Endothelial cell of umbilical vein (primary cell): ENCODE measurements around the gene CHD9NB. TPM values are rescaled to one million over a fixed set of nuclear protein-coding genes. Genes with fewer than 3 reads are reported as not detected.

ENCODE experiments used
- BruUV-seq: library from RNA; stranded (reverse); fragments of 400-500 nt; replicated peaks from 2 replicates; lab custom pipeline; 2021; lab: Mats Ljungman, UMichigan
- CTCF ChIA-PET: fragments of 300-600, 350-600 bp; sonication (Branson Sonifier 250); formaldehyde crosslinking; loops from one replicate; lab custom pipeline; 2021; ENCODE audit warnings: antibody characterized with exemption, inconsistent platforms; lab: Charles Lee
- POLR2A ChIA-PET: fragments of 300-600, 350-600 bp; sonication (Branson Sonifier 250); formaldehyde crosslinking; loops from one replicate; lab custom pipeline; 2021; ENCODE audit warnings: antibody characterized with exemption, inconsistent platforms; lab: Charles Lee
- DNase-seq: peaks from one replicate; pipeline ENCODE4 v3.0.0-alpha.2; 2011; ENCODE audit warnings: low read depth, low spot score
- FAIRE-seq: peaks from 2 replicates; lab custom pipeline; 2011; peaks lifted over from hg19 to GRCh38; lab: Jason Lieb, UNC
- H2AFZ ChIP-seq: 2 replicates; pipeline ENCODE4 v1.6.0; 2012; ENCODE audit warnings: low read depth, low read length, control low read depth, inconsistent platforms
- H3K27ac ChIP-seq: 2 replicates; pipeline ENCODE4 v1.5.1; 2011; ENCODE audit warnings: low read depth, mild to moderate bottlenecking, control low read depth, low read length, moderate library complexity; ENCODE audit not compliant: insufficient read depth
- H3K27me3 ChIP-seq, 2 experiments: 2 replicates each; pipeline versions ENCODE4 v1.6.0 to v1.6.1; 2011; ENCODE audit warnings: low read length in 2 of 2, mixed read lengths in 1 of 2; ENCODE audit not compliant: control insufficient read depth in 2 of 2, insufficient read depth in 2 of 2
- H3K36me3 ChIP-seq, 2 experiments: 2 replicates in 1 of 2; 3 replicates in 1 of 2; pipeline ENCODE4 v1.5.1; 2011; ENCODE audit warnings: low read length in 2 of 2, mild to moderate bottlenecking in 1 of 2, moderate library complexity in 1 of 2; ENCODE audit not compliant: control insufficient read depth in 2 of 2, insufficient read depth in 2 of 2; ENCODE audit errors: extremely low read depth in 1 of 2
- H3K4me1 ChIP-seq: 3 replicates; pipeline ENCODE4 v1.5.1; 2011; ENCODE audit warnings: mild to moderate bottlenecking, low read length; ENCODE audit not compliant: control insufficient read depth, insufficient read depth; ENCODE audit errors: extremely low read depth
- H3K4me2 ChIP-seq: 2 replicates; pipeline ENCODE4 v1.6.1; 2011; ENCODE audit warnings: low read length, control low read depth, mixed read lengths; ENCODE audit not compliant: insufficient read depth
- H3K4me3 ChIP-seq, 3 experiments: fragments of 200-600 bp in 1 of 3; sonication (generic), shearing (Covaris generic) in 1 of 3; replicated peaks in 1 of 3; 2 replicates each; pipeline ENCODE4 v1.5.1; 2011 to 2016; ENCODE audit warnings: control low read depth in 3 of 3, low read length in 3 of 3, mild to moderate bottlenecking in 2 of 3, inconsistent platforms in 1 of 3, low read depth in 1 of 3, moderate library complexity in 1 of 3; ENCODE audit not compliant: insufficient read depth in 1 of 3
- H3K79me2 ChIP-seq: 2 replicates; pipeline ENCODE4 v1.6.0; 2012; ENCODE audit warnings: low read length, inconsistent platforms; ENCODE audit not compliant: control insufficient read depth, insufficient read depth
- H3K9ac ChIP-seq: replicated peaks from 2 replicates; pipeline ENCODE3; 2011; ENCODE audit warnings: low read length, control low read depth; ENCODE audit not compliant: insufficient read depth; ENCODE audit errors: extremely low read depth
- H3K9me1 ChIP-seq: replicated peaks from 3 replicates; pipeline ENCODE4 v1.6.0; 2011; ENCODE audit warnings: mild to moderate bottlenecking, low read length; ENCODE audit not compliant: control insufficient read depth, insufficient read depth; ENCODE audit errors: extremely low read depth
- H3K9me3 ChIP-seq: replicated peaks from 2 replicates; pipeline ENCODE4 v1.5.1; 2012; ENCODE audit warnings: low read length, inconsistent platforms; ENCODE audit not compliant: control insufficient read depth, insufficient read depth
- H4K20me1 ChIP-seq: replicated peaks from 2 replicates; pipeline ENCODE3; 2011; ENCODE audit warnings: mild to moderate bottlenecking, low read length; ENCODE audit not compliant: control insufficient read depth, insufficient read depth; ENCODE audit errors: extremely low read depth
- CTCF ChIP-seq, 2 donors: IDR thresholded peaks; 1 replicate in 1 of 2; 2 replicates in 1 of 2; pipeline ENCODE4 v1.5.1; 2011; ENCODE audit warnings: low read length in 2 of 2, mild to moderate bottlenecking in 2 of 2, moderate library complexity in 2 of 2, control low read depth in 1 of 2, inconsistent platforms in 1 of 2, low read depth in 1 of 2; ENCODE audit not compliant: insufficient read depth in 1 of 2; ENCODE audit errors: extremely low read depth in 1 of 2
- FOS ChIP-seq: IDR thresholded peaks from 2 replicates; pipeline ENCODE4 v1.6.1; 2011; ENCODE audit warnings: mild to moderate bottlenecking, low read length, moderate library complexity, borderline replicate concordance; ENCODE audit not compliant: insufficient read depth
- GATA2 ChIP-seq: IDR thresholded peaks from 2 replicates; pipeline ENCODE4 v1.7.0; 2011; ENCODE audit warnings: low read depth, mild to moderate bottlenecking, moderate library complexity, mixed read lengths, low read length; ENCODE audit not compliant: insufficient read length, insufficient read depth
- MAX ChIP-seq: IDR thresholded peaks from 2 replicates; pipeline ENCODE4 v1.6.1; 2011; ENCODE audit not compliant: insufficient read depth, insufficient read length
- MYC ChIP-seq: IDR thresholded peaks from one replicate; pipeline ENCODE4 v1.6.1; 2011; ENCODE audit warnings: mild to moderate bottlenecking, low read depth, low read length
- POLR2AphosphoS5 ChIP-seq: IDR thresholded peaks from 2 replicates; pipeline ENCODE4 v1.6.1; 2012; ENCODE audit warnings: low read depth, mild to moderate bottlenecking, control low read depth, low read length, moderate library complexity; ENCODE audit not compliant: insufficient read depth
- dilution Hi-C: fragments of 300-500 bp; cut with MboI; formaldehyde crosslinking; loops from one replicate; pipeline ENCODE4 v1.15.0; 2019; ENCODE audit warnings: low sequenced_read_pairs; ENCODE audit not compliant: extremely low pct_ligation_motif_present
- intact Hi-C: fragments of 100-400 bp; cut with micrococcal nuclease; formaldehyde crosslinking; loops from one replicate; pipeline ENCODE4 v1.10.0; 2022
- polyA plus RNA-seq, 4 experiments: library from polyadenylated mRNA; depleted of rRNA in 3 of 4; stranded (reverse) in 3 of 4; unstranded in 1 of 4; fragments of >200 nt; gene quantifications; 2 replicates each; pipeline versions ENCODE4 v1.2.1 to v1.2.3, GENCODE V29; 2011 to 2012; ENCODE audit warnings: missing spikeins in 1 of 4
- total RNA-seq: library from RNA; stranded (reverse); gene quantifications from 2 replicates; pipeline ENCODE4 v1.2.3, GENCODE V29; 2021

CHD9NB gene
- total and polyA plus RNA-seq, 2 donors (not counting 3 experiments of a cell fraction or from before 2014, with no cell fraction given), result 0.44 to 0.66 TPM

DNA sequence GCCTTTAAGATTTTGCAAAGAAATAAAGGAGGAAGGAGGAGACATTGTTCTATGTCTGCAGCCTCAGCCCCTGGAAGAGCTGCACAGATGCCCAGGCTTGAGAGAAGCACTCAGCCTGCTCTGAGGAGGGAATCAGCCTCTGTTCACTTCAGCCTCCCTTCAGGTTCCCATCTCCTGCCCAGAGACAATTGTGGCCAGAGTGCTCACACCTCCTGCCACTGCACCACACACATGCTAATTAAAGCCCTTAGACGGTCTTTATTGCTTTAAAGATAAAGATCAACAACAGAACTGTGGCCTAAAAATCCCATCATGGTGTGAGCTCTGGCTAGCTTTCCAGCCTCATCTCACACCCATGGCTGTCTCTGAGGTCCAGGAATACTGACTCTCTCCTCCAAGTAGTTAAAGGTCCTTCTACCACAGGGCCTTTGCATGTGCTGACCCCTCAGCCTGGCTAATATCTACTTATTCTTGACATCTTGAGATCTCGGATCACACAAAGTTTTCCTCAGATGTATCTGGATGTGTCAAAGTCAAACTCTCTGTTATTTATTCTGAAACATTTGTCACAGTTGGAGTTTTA, 33.8 kb downstream of the CHD9NB start:
- no TSS peak for BruUV-seq
- dilution Hi-C loops, result no loop called here
- ChIA-PET POLR2A (no interaction called here), CTCF (interaction anchor here (5.9 kb wide), 1 partner anchor 827 kb away, joined by 146 read pairs; no protein-coding TSS in a partner anchor)
- H3K79me2 ChIP-seq, result no peaks in the 10 kb centered on the region
- DNase-seq, result no peak
- no peaks in the 10 kb centered on the region for H4K20me1 ChIP-seq
- intact Hi-C loops, result no loop called here
- no peak for FAIRE-seq
- H3K27me3 ChIP-seq, result no peaks in the 10 kb centered on the region
- no peak overlapping the region for H3K27ac ChIP-seq
- no peaks in the 10 kb centered on the region for H3K36me3 ChIP-seq
- no peak overlapping the region for H3K4me2 ChIP-seq
- no peaks in the 10 kb centered on the region for H3K9me3 ChIP-seq
- H3K9ac ChIP-seq, result no peak overlapping the region
- H2AFZ ChIP-seq, result no peak overlapping the region
- H3K4me3 ChIP-seq, result no peak overlapping the region
- H3K9me1 ChIP-seq, result no peaks in the 10 kb centered on the region
- no peak for TF ChIP-seq GATA2
- no peak for TF ChIP-seq FOS
- no peak for TF ChIP-seq POLR2AphosphoS5
- TF ChIP-seq MAX, result no peak
- TF ChIP-seq MYC, result no peak
- no peaks in the 10 kb centered on the region for H3K4me1 ChIP-seq

- no TSS peak for BruUV-seq
These were observed 38.4 kb downstream of the CHD9NB start for GRCh38 chr16:53014287-53014686.

More at GRCh38 chr16:53014287-53014686, 38.4 kb downstream of the CHD9NB start:
- H3K27me3 ChIP-seq, result no peaks in the 10 kb centered on the region
- no peaks in the 10 kb centered on the region for H3K79me2 ChIP-seq
- no peaks in the 10 kb centered on the region for H3K4me1 ChIP-seq
- no peak for FAIRE-seq
- H3K4me2 ChIP-seq, result no peak overlapping the region
- no peaks in the 10 kb centered on the region for H3K9me1 ChIP-seq
- H3K4me3 ChIP-seq, result no peak overlapping the region
- no peak overlapping the region for H3K27ac ChIP-seq
- no peak overlapping the region for H2AFZ ChIP-seq
- no peaks in the 10 kb centered on the region for H3K9me3 ChIP-seq
- H3K36me3 ChIP-seq, result no peaks in the 10 kb centered on the region
- dilution Hi-C loops (no loop called here), intact Hi-C loops (no loop called here)
- no peaks in the 10 kb centered on the region for H4K20me1 ChIP-seq
- no peak for TF ChIP-seq CTCF (IDR thresholded peaks at IDR 0.05; ENCODE audit: extremely low read depth in 1 of 2, insufficient read depth in 1 of 2, low read depth in 1 of 2, low read length in 2 of 2)
- no peak for DNase-seq
- ChIA-PET CTCF (no interaction called here), POLR2A (no interaction called here)
- H3K9ac ChIP-seq, result no peak overlapping the region
